Measurements from ENCODE around the gene FOSL1. TPM values are rescaled to one million over a fixed set of nuclear protein-coding genes. Genes with fewer than 3 reads are reported as not detected.

Gene FOSL1
- total RNA-seq, 2 experiments from 2014 or later: 0.88 TPM; not detected in 1

DNA sequence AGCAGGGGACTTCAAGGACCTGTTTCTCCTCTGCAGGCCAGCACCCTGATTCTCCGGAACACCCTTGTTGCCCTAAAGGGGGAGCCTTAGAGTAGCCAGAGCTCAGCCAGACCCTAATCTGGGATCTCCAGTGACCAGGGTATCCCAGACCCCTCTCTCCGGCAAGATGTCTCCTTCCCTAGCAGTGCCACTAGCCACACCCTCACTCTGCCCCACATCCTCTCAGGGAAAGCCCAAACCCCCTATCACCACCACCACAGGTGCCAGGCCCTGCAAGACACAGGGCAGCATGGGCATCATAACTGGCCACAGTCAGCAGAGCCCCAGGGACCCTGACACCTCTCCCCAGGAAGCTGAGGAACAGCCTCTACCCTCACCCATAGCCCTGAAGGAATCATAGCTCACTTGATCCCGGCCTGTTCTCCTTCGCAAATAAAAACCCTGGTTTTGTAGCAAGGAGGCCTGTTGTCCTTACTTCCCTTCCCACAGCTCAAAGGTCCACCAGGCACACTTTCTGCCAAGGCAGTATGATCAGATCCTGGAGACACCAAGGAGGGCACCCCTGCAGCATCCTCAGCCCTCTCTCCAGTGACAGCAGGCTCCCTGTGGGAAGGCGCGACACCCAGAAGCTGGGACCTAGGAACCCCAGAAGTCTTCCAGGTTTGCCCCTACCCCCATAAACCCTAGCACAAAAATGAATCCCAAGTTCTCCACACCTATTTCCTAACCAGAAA, 46.8 kb downstream of the FOSL1 start:
- peaks cover 16% of the 10 kb centered on the region for H4K20me1 ChIP-seq (ENCODE audit: insufficient read depth, low read length)
- no TSS peak for BruUV-seq (replicated peaks)
- H3K9me2 ChIP-seq (ENCODE audit: insufficient read depth, low read length): no peaks in the 10 kb centered on the region
- intact Hi-C loops (cut with micrococcal nuclease; ENCODE audit: unreplicated experiment): no loop called here
- H3K9me3 ChIP-seq (ENCODE audit: low read length): peaks cover 7% of the 10 kb centered on the region; the same call in 1 of the 2 replicates
- H3K4me1 ChIP-seq (ENCODE audit: insufficient read depth, low read length, poor library complexity, severe bottlenecking): peaks cover 9% of the 10 kb centered on the region
- no peak overlapping the region for H3K27ac ChIP-seq (ENCODE audit: low read depth, low read length, poor library complexity, severe bottlenecking)
- H3K36me3 ChIP-seq (ENCODE audit: insufficient read depth, low read length): peaks cover 69% of the 10 kb centered on the region
- no peak overlapping the region for H3K4me3 ChIP-seq (ENCODE audit: low read depth, low read length, poor library complexity, severe bottlenecking)
- H3K4me2 ChIP-seq (ENCODE audit: low read length): no peak overlapping the region
- no peak for TF ChIP-seq EZH2phosphoT487 (IDR thresholded peaks at IDR 0.05; ENCODE audit: borderline replicate concordance, low read depth, low read length)
- TF ChIP-seq, protein P1, sequence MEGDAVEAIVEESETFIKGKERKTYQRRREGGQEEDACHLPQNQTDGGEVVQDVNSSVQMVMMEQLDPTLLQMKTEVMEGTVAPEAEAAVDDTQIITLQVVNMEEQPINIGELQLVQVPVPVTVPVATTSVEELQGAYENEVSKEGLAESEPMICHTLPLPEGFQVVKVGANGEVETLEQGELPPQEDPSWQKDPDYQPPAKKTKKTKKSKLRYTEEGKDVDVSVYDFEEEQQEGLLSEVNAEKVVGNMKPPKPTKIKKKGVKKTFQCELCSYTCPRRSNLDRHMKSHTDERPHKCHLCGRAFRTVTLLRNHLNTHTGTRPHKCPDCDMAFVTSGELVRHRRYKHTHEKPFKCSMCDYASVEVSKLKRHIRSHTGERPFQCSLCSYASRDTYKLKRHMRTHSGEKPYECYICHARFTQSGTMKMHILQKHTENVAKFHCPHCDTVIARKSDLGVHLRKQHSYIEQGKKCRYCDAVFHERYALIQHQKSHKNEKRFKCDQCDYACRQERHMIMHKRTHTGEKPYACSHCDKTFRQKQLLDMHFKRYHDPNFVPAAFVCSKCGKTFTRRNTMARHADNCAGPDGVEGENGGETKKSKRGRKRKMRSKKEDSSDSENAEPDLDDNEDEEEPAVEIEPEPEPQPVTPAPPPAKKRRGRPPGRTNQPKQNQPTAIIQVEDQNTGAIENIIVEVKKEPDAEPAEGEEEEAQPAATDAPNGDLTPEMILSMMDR (conservative IDR thresholded peaks at IDR 0.05; ENCODE audit: low read length): 0 out of 2 replicates have a peak, but pooled peaks have one; percentile 19
- ChIA-PET CTCF (ENCODE audit: unreplicated experiment) (no interaction called here), POLR2A (no interaction called here)
- H3K79me2 ChIP-seq (ENCODE audit: insufficient read depth, low read depth, low read length): peaks cover 36% of the 10 kb centered on the region
- H2AFZ ChIP-seq (ENCODE audit: low read length): no peak overlapping the region
- DNase-seq (ENCODE audit: low spot score): no peak

GRCh38 chr11:65852508-65853245, 47.5 kb downstream of the FOSL1 start:
- Histone ChIP-seq H3K36me3 (ENCODE audit: insufficient read depth, low read length) (peaks cover 69% of the 10 kb centered on the region), H3K4me2 (ENCODE audit: low read length) (no peak overlapping the region), H2AFZ (ENCODE audit: low read length) (no peak overlapping the region), H3K9me2 (ENCODE audit: insufficient read depth, low read length) (no peaks in the 10 kb centered on the region), H3K27ac (ENCODE audit: low read depth, low read length, poor library complexity, severe bottlenecking) (no peak overlapping the region), H3K9me3 (ENCODE audit: low read length) (peaks cover 7% of the 10 kb centered on the region; the same call in 1 of the 2 replicates), H3K4me3 (ENCODE audit: low read depth, low read length, poor library complexity, severe bottlenecking) (no peak overlapping the region), H3K4me1 (ENCODE audit: insufficient read depth, low read length, poor library complexity, severe bottlenecking) (peaks cover 8% of the 10 kb centered on the region), H3K79me2 (ENCODE audit: insufficient read depth, low read depth, low read length) (peaks cover 36% of the 10 kb centered on the region), H4K20me1 (ENCODE audit: insufficient read depth, low read length) (peaks cover 16% of the 10 kb centered on the region)
- intact Hi-C loops (cut with micrococcal nuclease; ENCODE audit: unreplicated experiment): no loop called here
- DNase-seq (ENCODE audit: low spot score): no peak
- ChIA-PET CTCF (ENCODE audit: unreplicated experiment) (no interaction called here), POLR2A (no interaction called here)
- BruUV-seq (replicated peaks): no TSS peak
- TF ChIP-seq EZH2phosphoT487 (IDR thresholded peaks at IDR 0.05; ENCODE audit: borderline replicate concordance, low read depth, low read length): no peak
- TF ChIP-seq, protein P1 (conservative IDR thresholded peaks at IDR 0.05; ENCODE audit: low read length): no peak

All from OCI-LY7 (cell line).